ENCODE measurements around the gene TMEM144.

TMEM144 gene

GRCh38 chr4:158209825-158210807 lies at the start of gene TMEM144:
TSS of gene TMEM144 (plus strand) at chr4:158210486. CDS start at chr4:158212668, 2,182 bp downstream.
- peak; percentile 16 for DNase-seq

- DNase-seq, result no peak
Observed at GRCh38 chr4:158161551-158162354, 48.5 kb upstream of the TMEM144 start.

DNA sequence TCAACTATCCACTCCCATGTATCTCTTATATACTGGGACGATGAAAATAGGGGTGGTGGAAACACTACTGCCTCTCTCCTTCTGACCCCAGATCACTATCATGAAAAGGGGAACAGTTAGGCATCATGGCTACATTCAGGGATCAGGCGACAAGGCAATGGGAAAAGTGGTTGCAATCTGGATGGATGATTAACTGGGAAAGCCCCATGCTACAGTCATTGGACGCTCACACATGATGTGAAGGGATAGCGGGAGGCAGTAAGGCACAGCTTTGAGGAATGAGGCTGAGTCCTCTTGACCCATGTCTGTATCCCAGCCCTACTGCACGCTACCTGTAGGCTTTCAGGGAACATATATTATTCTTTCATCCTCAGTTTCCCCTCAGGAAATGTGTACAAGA lies 47.7 kb upstream of the TMEM144 start:
- DNase-seq, result no peak

DNA sequence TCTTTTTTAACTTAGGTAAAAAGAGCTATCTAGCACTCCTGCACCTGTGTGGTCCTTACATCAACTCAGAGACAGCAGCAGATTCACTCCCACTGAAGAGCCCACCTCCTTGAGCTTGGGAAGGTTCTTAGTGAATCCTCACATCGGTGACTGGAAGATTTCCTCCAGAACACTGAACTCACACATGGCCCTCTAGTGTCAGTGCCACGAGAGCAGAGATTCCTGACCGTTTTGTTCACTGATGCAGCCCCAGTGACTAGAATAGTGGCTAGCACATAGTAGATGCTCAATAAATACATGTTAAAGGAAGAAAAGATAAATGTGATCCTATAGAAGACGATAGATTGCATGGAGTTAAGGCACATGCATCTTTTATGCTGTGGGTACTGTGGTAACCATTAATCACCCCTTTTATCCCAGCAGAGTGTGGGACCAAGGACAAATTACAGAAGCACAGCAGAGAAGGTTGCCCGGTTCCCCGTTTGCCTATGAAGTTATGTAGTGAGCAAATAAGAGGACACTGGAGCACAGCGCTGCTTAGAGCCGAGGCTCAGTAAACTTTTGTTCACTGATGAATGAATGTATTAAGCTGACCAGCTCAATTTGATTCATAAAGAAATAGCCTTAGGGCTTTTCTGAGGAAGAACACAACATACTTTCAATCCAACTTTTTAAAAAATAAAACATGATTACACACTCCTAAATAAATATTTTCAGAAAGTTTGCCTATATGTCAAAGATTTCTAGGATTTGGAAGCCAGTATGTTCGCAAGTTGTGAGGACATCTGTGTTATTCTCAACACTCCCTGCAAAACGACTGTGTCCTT lies 46.1 kb upstream of the TMEM144 start:
- DNase-seq, result no peak

- DNase-seq, result no peak
Observed at GRCh38 chr4:158164768-158165213, 45.5 kb upstream of the TMEM144 start.

GRCh38 chr4:158166701-158167100 lies 43.6 kb upstream of the TMEM144 start:
- no peak for DNase-seq

GRCh38 chr4:158168606-158169005 lies 41.7 kb upstream of the TMEM144 start:
- no peak for DNase-seq

DNA sequence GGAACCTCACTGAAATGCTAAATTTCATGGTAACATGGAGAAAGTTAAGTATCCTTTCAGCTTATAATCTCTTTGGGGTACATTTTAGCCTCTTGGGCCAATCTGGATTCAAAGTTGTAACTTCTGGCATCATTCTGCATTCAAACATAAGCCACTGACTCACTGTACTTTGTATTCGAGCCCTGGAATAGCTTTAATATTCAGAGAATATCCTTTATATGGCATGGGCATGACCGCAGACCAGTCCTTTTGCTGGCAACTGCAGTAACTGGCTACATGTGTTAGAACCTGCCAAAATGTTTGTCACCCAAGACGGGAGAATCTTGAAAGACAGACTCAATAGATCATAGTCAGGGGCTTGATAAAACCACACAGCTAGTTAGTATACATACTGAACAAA lies 40.8 kb upstream of the TMEM144 start:
- no peak for DNase-seq

DNA sequence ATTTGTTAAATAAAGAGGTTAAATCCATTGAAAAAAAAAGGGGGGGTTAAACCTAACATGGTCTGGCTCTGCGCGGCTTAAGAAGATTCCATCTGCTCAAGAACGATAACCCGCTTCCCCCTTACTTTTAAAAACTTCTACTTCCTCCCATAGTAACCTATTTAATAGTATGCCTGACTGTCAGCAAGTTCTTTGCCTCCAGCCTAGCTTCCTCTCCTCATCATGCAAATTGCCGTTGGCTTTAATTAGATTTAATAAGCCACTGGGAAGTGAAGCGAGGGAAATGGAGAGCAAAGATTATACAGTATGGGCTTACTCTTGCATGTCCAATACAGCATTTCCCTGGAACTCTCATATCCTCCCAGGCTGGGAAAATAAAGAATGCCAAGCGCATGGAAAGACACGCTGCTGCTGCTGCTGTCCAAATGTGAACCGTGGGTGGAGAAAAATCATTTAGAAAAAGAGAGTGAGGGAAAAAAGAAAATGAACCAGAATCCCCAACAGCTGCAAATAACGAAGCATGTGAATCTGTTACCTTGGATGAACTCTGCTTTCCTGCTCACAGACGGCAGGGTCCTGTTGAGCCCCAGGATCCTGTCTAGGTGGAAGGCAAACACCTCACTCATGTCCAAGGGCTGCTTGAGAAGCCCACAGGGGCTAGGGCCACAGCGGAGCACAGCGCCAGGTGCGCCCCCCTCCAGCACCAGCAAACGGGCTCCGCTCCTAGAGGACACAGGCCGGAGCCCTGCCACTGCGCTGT lies 40.2 kb upstream of the TMEM144 start:
- no peak for DNase-seq

DNA sequence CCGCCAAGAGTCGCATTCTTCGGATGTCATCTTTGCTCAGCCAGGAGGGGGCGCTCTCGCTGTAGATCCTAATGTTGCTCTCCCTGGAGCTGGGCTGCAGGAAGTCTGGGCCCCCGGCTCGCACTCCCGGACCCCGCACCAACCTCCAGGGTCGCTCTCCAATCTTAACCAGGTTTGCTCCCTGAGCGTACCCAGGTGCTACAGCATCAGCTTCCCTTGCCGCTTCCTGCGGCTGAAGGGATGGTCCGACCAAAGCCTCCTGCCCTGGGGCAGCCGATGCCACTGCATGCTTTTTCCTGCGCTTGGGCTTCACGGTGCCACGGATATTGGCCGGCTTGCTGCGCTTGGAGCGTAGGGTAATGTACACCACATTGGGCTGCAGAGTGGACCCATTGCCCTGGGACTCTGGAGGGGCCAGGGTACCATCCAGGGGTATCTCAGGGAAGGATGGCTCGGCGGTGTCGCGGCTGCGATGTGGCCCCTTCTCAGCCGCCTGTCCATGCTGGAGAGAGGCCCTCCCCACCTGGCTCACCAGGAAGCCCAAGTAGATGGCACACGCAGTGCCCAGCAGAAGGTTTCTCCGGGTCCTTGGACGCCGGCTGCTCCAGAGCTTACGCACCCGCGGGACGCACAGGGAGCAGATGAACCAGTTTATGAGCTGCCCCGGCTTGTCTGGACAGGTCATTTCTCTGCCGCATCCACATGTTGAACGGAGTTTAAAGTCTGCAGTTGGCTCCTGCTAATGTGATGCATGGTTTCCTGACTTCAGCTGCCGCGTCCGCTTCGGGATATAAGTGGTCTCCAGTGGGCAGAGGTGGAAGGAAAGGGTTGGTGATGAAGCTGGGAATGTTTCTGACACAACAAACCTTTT lies 39.4 kb upstream of the TMEM144 start:
- DNase-seq, result peak; percentile 5

DNA sequence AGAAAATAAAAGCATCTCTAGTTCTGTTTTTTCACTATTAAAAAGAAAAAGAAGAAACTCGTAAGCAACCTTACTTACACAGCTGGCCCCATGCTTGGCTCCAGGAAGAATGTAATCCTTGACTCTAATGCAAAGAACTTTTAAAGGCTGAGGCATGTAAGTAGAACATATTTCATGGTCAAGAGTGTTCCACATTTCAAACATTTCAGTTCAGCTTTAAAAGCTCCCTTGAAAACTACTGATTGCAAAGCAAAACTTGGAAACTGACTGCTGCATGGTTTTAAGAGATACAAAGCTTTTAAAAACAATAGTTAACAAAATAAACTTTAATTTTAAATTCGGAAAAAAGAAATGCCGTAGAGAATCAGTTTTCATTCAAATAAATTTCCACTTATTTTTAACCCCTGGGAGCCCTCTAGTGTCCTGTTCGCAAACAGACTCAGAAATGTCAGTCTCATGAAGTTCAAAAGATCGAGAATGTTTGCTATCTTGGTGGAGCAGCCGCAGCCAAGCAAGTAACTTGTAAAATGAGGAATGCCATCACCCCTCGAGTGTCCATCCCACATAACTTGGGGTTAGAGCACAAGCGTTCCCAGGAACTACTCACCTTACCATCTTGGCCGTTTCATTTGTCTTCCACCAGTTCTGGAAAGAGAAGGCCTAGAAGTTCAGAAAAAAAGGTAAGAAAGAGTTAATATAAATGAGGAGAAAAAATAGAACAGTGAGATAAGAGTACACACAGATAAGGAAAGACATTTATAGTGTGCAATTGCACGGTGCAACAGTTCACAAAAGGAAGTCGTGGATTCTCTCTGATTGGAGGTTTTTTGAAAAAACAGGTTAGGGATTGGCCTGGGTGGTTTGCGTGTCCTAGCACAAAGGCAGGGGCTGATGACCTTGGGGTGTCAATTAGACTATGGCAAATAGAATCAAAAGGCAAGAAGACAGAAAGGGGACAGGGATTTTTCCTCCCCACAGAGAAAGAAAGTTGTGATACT lies 37.7 kb upstream of the TMEM144 start, which contains the start of gene GASK1B:
Gene GASK1B, minus strand, starts transcription at position 765 of the 998 bp plus-strand sequence. CDS start 1,650 bp downstream, outside the sequence.
- no peak for DNase-seq

DNA sequence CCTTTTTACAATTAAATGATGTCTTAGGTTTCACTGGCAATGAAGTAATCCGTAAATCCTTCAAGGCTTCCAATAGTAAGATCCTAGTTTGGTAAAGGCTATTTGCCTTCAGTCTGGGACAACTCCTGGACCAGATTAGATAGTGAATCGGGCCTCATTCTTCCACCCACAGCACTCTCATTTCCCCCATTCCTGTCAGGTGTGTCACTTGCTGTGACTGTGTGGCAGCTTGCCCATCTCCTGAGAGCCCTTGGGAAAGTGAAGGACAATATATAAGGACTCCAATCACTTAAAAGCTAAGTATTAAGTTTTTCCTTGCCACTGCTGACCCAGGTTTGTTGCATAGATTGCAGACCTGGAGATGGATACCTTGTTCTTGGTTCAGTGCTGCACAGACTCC lies 34.2 kb upstream of the TMEM144 start:
- no peak for DNase-seq

DNA sequence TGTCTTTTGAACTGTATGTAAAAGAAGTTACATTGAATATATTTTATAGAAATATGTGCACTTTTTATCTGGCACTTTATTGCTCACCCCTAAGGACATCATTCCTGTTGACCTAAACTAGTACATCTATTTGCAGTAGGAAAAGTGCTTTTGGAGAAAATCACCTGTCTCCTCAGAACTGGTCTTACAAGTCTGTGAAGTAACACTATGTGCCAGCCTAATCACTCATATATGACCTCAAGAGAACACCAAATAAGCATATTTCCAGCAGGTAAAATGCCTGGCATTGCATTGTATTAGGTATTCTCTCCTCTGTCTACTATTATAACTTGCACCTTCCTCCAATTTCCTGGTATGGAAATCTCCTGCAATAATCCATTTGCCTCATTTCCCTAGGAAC lies 33.5 kb upstream of the TMEM144 start:
- no peak for DNase-seq

DNA sequence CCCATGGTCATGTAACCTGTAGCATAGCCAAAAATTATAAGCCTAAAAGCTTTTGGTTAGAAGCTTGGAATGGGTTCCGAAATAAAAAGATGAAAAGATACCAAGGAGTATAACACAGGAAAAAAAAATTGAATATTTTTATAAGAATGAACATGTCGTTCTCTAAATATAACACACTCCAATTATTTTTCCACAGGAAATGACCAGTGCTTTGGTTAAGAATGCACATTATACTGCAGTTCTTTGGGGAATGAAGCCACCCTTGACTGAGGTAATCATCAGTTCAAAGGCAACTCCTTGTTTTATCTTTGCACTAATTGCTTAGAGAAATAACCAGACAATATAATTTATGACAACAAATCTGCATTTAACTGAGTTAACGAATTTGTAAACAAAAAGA lies 30.8 kb upstream of the TMEM144 start:
- DNase-seq, result no peak

DNA sequence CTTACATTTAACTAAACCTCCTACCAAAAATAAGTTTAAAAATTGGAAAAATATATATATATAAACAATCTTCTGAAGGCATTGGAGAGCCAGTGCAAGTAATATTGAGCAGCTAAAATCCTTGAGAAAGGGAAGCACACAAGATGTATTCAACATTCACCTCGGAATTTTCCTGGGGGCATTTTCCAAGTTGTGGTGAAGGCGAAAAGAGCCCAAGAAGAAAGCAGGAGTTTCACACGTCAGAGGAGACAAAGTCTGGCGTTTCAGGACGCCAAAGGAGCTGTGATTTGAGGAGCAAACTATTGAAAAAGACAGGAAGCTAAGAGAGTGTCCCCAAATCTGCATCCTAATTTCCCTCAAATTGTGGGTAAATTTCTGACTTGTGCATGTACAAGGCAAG lies 28.4 kb upstream of the TMEM144 start:
- no peak for DNase-seq

GRCh38 chr4:158182736-158183135 lies 27.6 kb upstream of the TMEM144 start:
- DNase-seq, result no peak

GRCh38 chr4:158186815-158187214 lies 23.5 kb upstream of the TMEM144 start:
- DNase-seq, result no peak

GRCh38 chr4:158189422-158189821 lies 20.9 kb upstream of the TMEM144 start:
- no peak for DNase-seq

DNA sequence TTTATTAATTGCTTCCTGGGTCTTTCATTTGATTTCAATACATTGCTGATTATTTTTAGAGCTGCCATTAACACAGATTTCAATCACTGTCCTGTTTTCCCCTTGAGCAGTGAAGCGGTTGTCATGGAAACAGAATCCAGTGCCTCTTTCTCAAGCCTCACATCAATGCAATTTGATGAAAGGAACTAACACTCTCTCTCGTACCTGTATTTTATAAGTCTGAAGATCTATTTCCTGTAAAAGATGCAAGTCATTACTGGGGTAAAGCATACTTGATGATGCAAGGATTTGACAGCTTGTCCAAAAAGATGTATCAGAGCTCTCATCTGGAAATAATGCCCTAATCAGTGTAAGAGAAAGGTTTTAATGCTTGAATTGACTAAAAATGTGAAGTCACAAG lies 19.6 kb upstream of the TMEM144 start:
- DNase-seq, result no peak

Measured in CD4-positive, alpha-beta T cell treated with Interleukin-17A for 1 hour (primary cell).